BE2C (cell line): ENCODE measurements around the gene NALCN.

Experiments
- DNase-seq: peaks from one replicate; pipeline ENCODE4 v3.0.0-alpha.2; 2020
- H3K27me3 ChIP-seq: fragments of 250-450 bp; sonication (Bioruptor Pico); 2 replicates; pipeline ENCODE4 v1.5.1; 2020; ENCODE audit warnings: mild to moderate bottlenecking
- H3K36me3 ChIP-seq: fragments of 250-450 bp; sonication (Bioruptor Pico); 2 replicates; pipeline ENCODE4 v1.5.1; 2020; ENCODE audit warnings: mild to moderate bottlenecking
- H3K4me1 ChIP-seq: fragments of 250-450 bp; sonication (Bioruptor Pico); 2 replicates; pipeline ENCODE4 v1.5.1; 2020
- H3K4me3 ChIP-seq: 2 replicates; pipeline ENCODE4 v1.5.1; 2011; ENCODE audit warnings: low read depth, low read length
- H3K9me3 ChIP-seq: fragments of 250-450 bp; sonication (Bioruptor Pico); 2 replicates; pipeline ENCODE4 v1.5.1; 2020
- CTCF ChIP-seq: IDR thresholded peaks from 2 replicates; pipeline ENCODE4 v1.5.1; 2012; ENCODE audit warnings: mild to moderate bottlenecking, low read depth, low read length

Gene NALCN

GRCh38 chr13:101211261-101211660 is 205.0 kb downstream of the NALCN start:
- no peaks in the 10 kb centered on the region for H3K27me3 ChIP-seq
- no peaks in the 10 kb centered on the region for H3K36me3 ChIP-seq
- H3K9me3 ChIP-seq = no peaks in the 10 kb centered on the region
- DNase-seq = no peak
- H3K4me1 ChIP-seq = no peaks in the 10 kb centered on the region
- H3K4me3 ChIP-seq = no peak overlapping the region
- no peak for TF ChIP-seq CTCF

DNA sequence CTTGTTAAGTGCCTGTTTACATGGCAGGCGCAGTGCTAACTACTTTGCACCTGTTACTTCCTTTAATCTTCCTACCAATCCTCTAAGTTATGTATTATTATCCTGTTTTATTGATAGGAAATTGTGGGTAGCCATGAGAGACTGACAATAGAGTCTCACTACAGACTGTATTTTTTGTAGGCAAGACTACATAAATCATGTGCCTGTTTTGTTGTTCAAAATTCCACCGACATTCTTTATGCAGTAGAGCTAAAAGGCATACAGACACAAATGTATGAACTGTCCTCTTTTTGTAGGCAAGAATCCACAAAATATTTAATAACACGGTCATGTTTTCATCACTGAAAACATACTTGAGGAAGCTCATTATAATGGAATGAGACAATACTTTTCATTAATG is 205.5 kb downstream of the NALCN start:
- Histone ChIP-seq H3K4me1 (no peaks in the 10 kb centered on the region), H3K9me3 (no peaks in the 10 kb centered on the region), H3K4me3 (no peak overlapping the region), H3K36me3 (no peaks in the 10 kb centered on the region), H3K27me3 (no peaks in the 10 kb centered on the region)
- TF ChIP-seq CTCF = no peak
- no peak for DNase-seq

GRCh38 chr13:101209206-101209893 is 207.0 kb downstream of the NALCN start:
- Histone ChIP-seq H3K9me3 (no peaks in the 10 kb centered on the region), H3K27me3 (no peaks in the 10 kb centered on the region), H3K36me3 (no peaks in the 10 kb centered on the region), H3K4me3 (no peak overlapping the region), H3K4me1 (no peaks in the 10 kb centered on the region)
- DNase-seq = no peak
- no peak for TF ChIP-seq CTCF

DNA sequence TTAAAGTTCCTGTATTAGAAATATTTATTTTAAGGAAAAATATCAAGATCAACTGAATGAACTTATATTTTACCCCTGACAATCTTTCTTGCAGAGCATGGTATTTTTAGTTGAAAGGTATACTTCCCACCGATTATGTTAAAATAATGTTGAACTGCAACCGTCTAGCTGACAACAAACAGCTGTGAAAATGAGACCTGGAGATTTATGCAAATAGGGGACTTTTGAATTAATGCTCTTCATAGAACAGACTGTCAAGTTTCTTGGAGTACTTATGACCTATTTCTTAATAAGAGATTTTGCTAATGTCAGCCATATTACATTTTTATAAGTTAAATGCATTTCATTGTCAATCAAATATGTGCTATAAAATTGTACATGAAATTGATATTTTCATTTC is 210.9 kb downstream of the NALCN start:
- Histone ChIP-seq H3K9me3 (no peaks in the 10 kb centered on the region), H3K27me3 (no peaks in the 10 kb centered on the region), H3K36me3 (no peaks in the 10 kb centered on the region), H3K4me3 (no peak overlapping the region), H3K4me1 (no peaks in the 10 kb centered on the region)
- no peak for DNase-seq
- TF ChIP-seq CTCF = no peak

GRCh38 chr13:101204270-101205020 is 211.9 kb downstream of the NALCN start:
- Histone ChIP-seq H3K27me3 (no peaks in the 10 kb centered on the region), H3K9me3 (no peaks in the 10 kb centered on the region), H3K4me3 (no peak overlapping the region), H3K36me3 (no peaks in the 10 kb centered on the region), H3K4me1 (no peaks in the 10 kb centered on the region)
- TF ChIP-seq CTCF = no peak
- DNase-seq = no peak

DNA sequence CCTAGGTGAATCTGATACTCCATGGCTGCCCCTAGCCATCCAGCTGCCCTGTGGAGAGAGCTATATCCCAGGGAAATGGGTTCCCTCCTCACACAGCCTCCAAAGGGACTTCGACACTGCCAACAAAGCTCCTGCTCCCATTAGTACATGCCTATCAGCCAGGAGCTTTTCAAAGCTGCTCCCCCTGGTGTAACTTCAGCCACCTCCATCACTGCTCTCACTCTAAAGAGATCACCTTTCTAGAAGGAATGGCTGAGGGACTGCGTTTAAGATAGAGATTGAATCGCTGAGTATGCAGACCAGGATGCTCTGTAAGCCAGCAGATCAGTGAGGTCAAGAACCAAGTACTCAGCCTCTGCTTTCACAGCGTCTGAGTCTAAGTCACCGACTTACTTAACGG is 213.7 kb downstream of the NALCN start:
- TF ChIP-seq CTCF = no peak
- H3K9me3 ChIP-seq = no peaks in the 10 kb centered on the region
- H3K27me3 ChIP-seq = no peaks in the 10 kb centered on the region
- H3K36me3 ChIP-seq = no peaks in the 10 kb centered on the region
- no peaks in the 10 kb centered on the region for H3K4me1 ChIP-seq
- H3K4me3 ChIP-seq = no peak overlapping the region
- no peak for DNase-seq
